Uterus (tissue), 4 donors: ENCODE measurements around the gene FDPS. TPM values are rescaled to one million over a fixed set of nuclear protein-coding genes. Genes with fewer than 3 reads are reported as not detected.

Experiments used
- DNase-seq, 2 donors: peaks; one replicate each; pipeline ENCODE4 v3.0.0-alpha.2; 2019 to 2020
- H3K27ac ChIP-seq, 2 donors: fragments of 200-600 bp; sonication (generic); 1 replicate in 1 of 2; 2 replicates in 1 of 2; pipeline ENCODE4 v1.5.1; 2016 to 2018
- H3K27me3 ChIP-seq, 2 donors: fragments of 200-600 bp; sonication (generic); one replicate each; pipeline ENCODE4 v1.5.1; 2018 to 2019; ENCODE audit warnings: control low read depth in 1 of 2
- H3K36me3 ChIP-seq, 2 donors: fragments of 200-600 bp; sonication (generic); one replicate each; pipeline ENCODE4 v1.5.1; 2019; ENCODE audit warnings: control low read depth in 1 of 2
- H3K4me1 ChIP-seq, 2 donors: fragments of 200-600 bp; sonication (generic); one replicate each; pipeline ENCODE4 v1.5.1; 2018 to 2019; ENCODE audit warnings: control low read depth in 1 of 2
- H3K4me3 ChIP-seq, 2 donors: fragments of 200-600 bp; sonication (generic); 1 replicate in 1 of 2; 2 replicates in 1 of 2; pipeline ENCODE4 v1.5.1; 2018 to 2019; ENCODE audit warnings: mild to moderate bottlenecking in 1 of 2
- H3K9me3 ChIP-seq, 2 donors: fragments of 200-600 bp; sonication (generic); one replicate each; pipeline ENCODE4 v1.5.1; 2019; ENCODE audit warnings: control low read depth in 1 of 2
- POLR2A ChIP-seq, 2 donors: fragments of 450-650 bp; IDR thresholded peaks; one replicate each; pipeline ENCODE4 v1.6.1; 2016; ENCODE audit warnings: antibody characterized with exemption in 2 of 2, mild to moderate bottlenecking in 1 of 2, moderate library complexity in 1 of 2
- intact Hi-C: fragments of 100-400 bp; cut with DNase I; formaldehyde crosslinking; loops from one replicate; pipeline ENCODE4 v1.15.1; 2023; ENCODE audit warnings: low total_unique reads
- total RNA-seq, 4 donors: library from RNA; depleted of rRNA in 3 of 4; stranded (reverse); fragments of >200 nt in 3 of 4; gene quantifications; one replicate each; pipeline versions ENCODE4 v1.1.0 to v1.2.4, GENCODE V29; 2014 to 2023
- TF ChIP-seq, protein P1 (sequence below), 4 experiments: fragments of 200-600 bp in 2 of 4; fragments of 450-650 bp in 2 of 4; sonication (generic) in 2 of 4; IDR thresholded peaks; one replicate each; pipeline ENCODE4 v1.5.1; 2016 to 2019; ENCODE audit warnings: antibody characterized with exemption in 4 of 4, mild to moderate bottlenecking in 2 of 4, moderate library complexity in 1 of 4
- donor health status: DM: yes; HTN: yes; CAD: no.

FDPS gene
- total RNA-seq, 4 donors from 2014 or later, result 23.8 to 113 (median 99.6) TPM

DNA sequence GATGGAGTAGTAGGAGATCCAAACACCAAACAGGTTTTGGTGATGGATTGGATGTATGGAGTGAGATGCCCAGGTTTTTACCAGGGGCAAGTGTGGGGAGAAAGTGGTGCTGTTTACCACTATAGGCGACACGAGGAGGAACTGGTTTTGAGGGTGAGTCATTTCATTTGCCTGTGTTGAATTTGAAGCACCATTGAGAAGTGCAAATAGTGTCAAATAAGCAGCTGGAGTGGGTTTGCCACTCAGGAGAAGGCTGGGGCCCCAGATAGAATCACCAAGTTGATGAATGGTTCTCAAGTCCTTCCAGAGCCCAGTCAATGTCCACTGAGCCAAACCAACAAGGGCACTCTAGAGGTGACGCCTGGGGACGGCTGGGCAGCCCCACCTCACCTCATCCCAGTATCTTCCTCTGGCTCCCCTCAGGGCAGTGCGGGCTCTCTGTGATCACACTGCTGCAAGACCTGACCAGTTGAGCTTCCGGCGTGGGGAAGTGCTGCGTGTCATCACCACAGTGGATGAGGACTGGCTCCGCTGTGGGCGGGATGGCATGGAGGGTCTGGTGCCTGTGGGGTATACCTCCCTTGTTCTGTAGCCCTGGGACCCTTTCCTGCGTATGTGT lies 21.4 kb downstream of the FDPS start:
- TF ChIP-seq, protein P1, sequence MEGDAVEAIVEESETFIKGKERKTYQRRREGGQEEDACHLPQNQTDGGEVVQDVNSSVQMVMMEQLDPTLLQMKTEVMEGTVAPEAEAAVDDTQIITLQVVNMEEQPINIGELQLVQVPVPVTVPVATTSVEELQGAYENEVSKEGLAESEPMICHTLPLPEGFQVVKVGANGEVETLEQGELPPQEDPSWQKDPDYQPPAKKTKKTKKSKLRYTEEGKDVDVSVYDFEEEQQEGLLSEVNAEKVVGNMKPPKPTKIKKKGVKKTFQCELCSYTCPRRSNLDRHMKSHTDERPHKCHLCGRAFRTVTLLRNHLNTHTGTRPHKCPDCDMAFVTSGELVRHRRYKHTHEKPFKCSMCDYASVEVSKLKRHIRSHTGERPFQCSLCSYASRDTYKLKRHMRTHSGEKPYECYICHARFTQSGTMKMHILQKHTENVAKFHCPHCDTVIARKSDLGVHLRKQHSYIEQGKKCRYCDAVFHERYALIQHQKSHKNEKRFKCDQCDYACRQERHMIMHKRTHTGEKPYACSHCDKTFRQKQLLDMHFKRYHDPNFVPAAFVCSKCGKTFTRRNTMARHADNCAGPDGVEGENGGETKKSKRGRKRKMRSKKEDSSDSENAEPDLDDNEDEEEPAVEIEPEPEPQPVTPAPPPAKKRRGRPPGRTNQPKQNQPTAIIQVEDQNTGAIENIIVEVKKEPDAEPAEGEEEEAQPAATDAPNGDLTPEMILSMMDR (IDR thresholded peaks at IDR 0.05), result no peak
- TF ChIP-seq POLR2A (IDR thresholded peaks at IDR 0.05), result no peak
- no peak for DNase-seq
- Histone ChIP-seq H3K27ac (no peak overlapping the region), H3K27me3 (no peaks in the 10 kb centered on the region), H3K36me3 (no peaks in the 10 kb centered on the region), H3K4me3 (no peak overlapping the region), H3K4me1 (peaks cover 3 to 6% of the 10 kb centered on the region in 2 donors), H3K9me3 (no peaks in the 10 kb centered on the region)
- intact Hi-C loops, result no loop called here

DNA sequence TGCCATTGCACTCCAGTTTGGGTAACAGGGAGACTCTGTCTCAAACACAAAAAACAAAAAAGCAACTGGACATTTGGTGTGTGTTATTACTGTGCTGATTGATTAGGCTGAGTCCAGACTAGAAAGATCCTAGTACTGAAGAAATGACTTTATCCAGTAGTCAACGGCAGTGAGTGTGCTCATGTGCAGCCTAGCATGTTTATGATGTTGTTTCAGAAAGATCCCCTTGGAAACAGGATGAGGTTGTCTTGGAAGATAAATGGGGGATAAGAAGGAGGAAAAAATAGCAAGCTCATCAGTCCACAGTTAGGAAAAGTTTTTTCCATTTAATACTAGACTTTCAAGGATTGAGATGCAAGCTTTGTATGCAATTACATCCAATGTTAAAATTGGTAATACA lies 26.3 kb downstream of the FDPS start:
- H3K4me3 ChIP-seq, result no peak overlapping the region
- H3K27me3 ChIP-seq, result no peaks in the 10 kb centered on the region
- no peak for DNase-seq
- H3K27ac ChIP-seq, result no peak overlapping the region
- H3K9me3 ChIP-seq, result no peaks in the 10 kb centered on the region
- H3K4me1 ChIP-seq, result no peaks in the 10 kb centered on the region
- no peak for TF ChIP-seq POLR2A (IDR thresholded peaks at IDR 0.05)
- TF ChIP-seq, protein P1 (IDR thresholded peaks at IDR 0.05), result no peak
- H3K36me3 ChIP-seq, result no peaks in the 10 kb centered on the region
- intact Hi-C loops, result no loop called here

DNA sequence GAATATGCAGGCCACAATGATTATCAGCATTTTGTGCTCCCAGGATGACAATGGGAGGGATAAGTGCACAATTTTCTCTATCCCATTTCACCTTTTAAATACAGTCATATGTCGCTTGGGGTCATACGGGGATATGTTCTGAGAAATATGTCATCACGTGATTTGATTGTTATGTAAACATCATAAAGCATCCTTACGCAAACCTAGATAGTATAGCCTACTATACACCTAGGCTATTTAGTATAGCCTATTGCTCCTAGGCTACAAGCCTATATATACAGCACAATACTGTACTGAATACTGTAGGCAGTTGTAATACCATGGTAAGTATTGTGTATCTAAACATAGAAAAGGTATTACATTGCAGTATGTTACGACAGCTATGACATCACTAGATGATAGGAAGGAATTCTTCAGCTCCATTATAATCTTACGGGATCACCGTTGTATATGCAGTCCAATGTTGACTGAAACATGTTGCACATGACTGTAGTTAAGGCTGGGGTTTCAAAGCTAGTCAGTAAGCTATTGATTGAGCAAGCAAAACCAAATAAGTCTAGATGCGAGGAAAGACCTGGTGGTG lies 30.9 kb downstream of the FDPS start:
- no peak for DNase-seq
- Histone ChIP-seq H3K36me3 (no peaks in the 10 kb centered on the region), H3K27me3 (no peaks in the 10 kb centered on the region), H3K4me1 (no peaks in the 10 kb centered on the region), H3K9me3 (no peaks in the 10 kb centered on the region), H3K4me3 (no peak overlapping the region), H3K27ac (no peak overlapping the region)
- TF ChIP-seq, protein P1 (IDR thresholded peaks at IDR 0.05), result no peak
- TF ChIP-seq POLR2A (IDR thresholded peaks at IDR 0.05), result no peak
- intact Hi-C loops, result no loop called here

DNA sequence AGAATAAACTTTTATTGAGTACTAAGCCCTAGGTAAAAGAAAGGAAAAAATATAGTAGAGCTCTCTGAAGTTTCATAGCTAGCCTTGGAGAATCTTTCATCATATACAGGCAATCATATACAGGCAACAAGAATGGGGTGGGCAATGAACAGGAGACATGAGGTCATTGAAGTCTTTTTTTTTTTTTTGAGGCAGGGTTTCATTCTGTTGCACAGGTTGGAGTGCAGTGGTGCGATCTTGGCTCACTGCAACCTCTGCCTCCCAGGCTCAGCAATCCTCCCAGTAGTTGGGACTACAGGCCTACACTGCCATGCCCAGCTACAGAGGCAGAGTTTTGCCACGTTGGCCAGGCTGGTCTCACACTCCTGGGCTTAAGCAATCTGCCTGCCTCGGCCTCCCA lies 34.2 kb downstream of the FDPS start:
- intact Hi-C loops, result no loop called here
- no peaks in the 10 kb centered on the region for H3K4me1 ChIP-seq

DNA sequence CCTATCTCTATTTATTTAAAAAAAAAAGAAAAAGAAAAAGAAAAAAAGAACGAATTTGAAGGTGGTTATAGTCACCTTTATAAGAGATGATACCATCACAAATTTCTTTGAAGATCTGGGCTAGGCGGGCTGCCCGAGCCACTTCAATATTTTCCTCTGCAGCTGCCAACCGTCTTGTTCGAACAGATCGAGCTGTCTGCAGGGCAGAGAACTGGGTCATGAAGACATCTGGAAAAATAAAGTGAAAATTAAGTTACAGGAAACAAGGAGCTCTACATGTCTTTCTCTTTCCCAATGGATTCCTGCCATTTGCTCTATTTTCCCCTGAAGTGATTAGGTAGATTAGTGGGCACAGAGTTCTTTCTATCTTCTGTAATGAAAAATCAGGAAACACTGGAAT lies 44.0 kb downstream of the FDPS start:
- H3K4me1 ChIP-seq, result no peaks in the 10 kb centered on the region
- no peaks in the 10 kb centered on the region for H3K27me3 ChIP-seq
- H3K9me3 ChIP-seq, result no peaks in the 10 kb centered on the region
- intact Hi-C loops, result no loop called here
- H3K36me3 ChIP-seq, result no peaks in the 10 kb centered on the region
- no peak overlapping the region for H3K27ac ChIP-seq
- no peak for DNase-seq
- no peak overlapping the region for H3K4me3 ChIP-seq
- TF ChIP-seq POLR2A (IDR thresholded peaks at IDR 0.05), result no peak
- TF ChIP-seq, protein P1 (IDR thresholded peaks at IDR 0.05), result no peak

More for the DNA sequence above, 34.2 kb downstream of the FDPS start:
- no peak for TF ChIP-seq POLR2A (IDR thresholded peaks at IDR 0.05)
- TF ChIP-seq, protein P1 (IDR thresholded peaks at IDR 0.05), result no peak
- Histone ChIP-seq H3K9me3 (no peaks in the 10 kb centered on the region), H3K4me3 (no peak overlapping the region), H3K27me3 (no peaks in the 10 kb centered on the region), H3K27ac (no peak overlapping the region), H3K36me3 (no peaks in the 10 kb centered on the region)
- DNase-seq, result no peak
